HepG2 (cell line): ENCODE measurements around the gene COX4I2. TPM values are rescaled to one million over a fixed set of nuclear protein-coding genes. Genes with fewer than 3 reads are reported as not detected.

Experiments used
- ATAD3A ChIP-seq: sonication (generic); formaldehyde crosslinking; IDR thresholded peaks from 2 replicates; pipeline ENCODE4 v1.4.0; 2020; ENCODE audit warnings: missing genetic modification reagents
- DR1 ChIP-seq: sonication (generic); formaldehyde crosslinking; IDR thresholded peaks from 2 replicates; pipeline ENCODE4 v1.8.0; 2021; ENCODE audit warnings: mild to moderate bottlenecking, missing genetic modification reagents, inconsistent platforms
- ESRRA ChIP-seq: sonication (generic); formaldehyde crosslinking; IDR thresholded peaks from 2 replicates; pipeline ENCODE4 v1.5.1; 2020; ENCODE audit warnings: mild to moderate bottlenecking, low read depth, missing genetic modification reagents
- FOXO1 ChIP-seq: sonication (generic); formaldehyde crosslinking; IDR thresholded peaks from 2 replicates; pipeline ENCODE4 v1.4.0; 2020; ENCODE audit warnings: missing genetic modification reagents
- JUNB ChIP-seq: sonication (generic); formaldehyde crosslinking; IDR thresholded peaks from 2 replicates; pipeline ENCODE4 v1.8.0; 2022; ENCODE audit warnings: missing genetic modification reagents, mild to moderate bottlenecking, borderline replicate concordance
- KAT7 ChIP-seq: IDR thresholded peaks from 2 replicates; pipeline ENCODE4 v1.6.1; 2018; ENCODE audit warnings: borderline replicate concordance, missing compliant biosample characterization
- MTF1 ChIP-seq: sonication (generic); formaldehyde crosslinking; IDR thresholded peaks from 2 replicates; pipeline ENCODE4 v1.5.0; 2020; ENCODE audit warnings: missing genetic modification reagents
- SAFB2 ChIP-seq: sonication (generic); formaldehyde crosslinking; IDR thresholded peaks from 2 replicates; pipeline ENCODE4 v1.5.1; 2020; ENCODE audit warnings: missing genetic modification reagents, low read depth, mild to moderate bottlenecking, borderline replicate concordance
- SIN3B ChIP-seq: fragments of 150-350 bp; IDR thresholded peaks from 2 replicates; pipeline ENCODE4 v1.6.1; 2014; ENCODE audit warnings: low read length
- SP5 ChIP-seq: IDR thresholded peaks from 2 replicates; pipeline ENCODE4 v1.6.1; 2016; ENCODE audit warnings: low read depth, borderline replicate concordance
- U2AF1 ChIP-seq: fragments of 200-400 bp; formaldehyde crosslinking; optimal IDR thresholded peaks from 2 replicates; pipeline ENCODE3; 2017; ENCODE audit warnings: mild to moderate bottlenecking, low read depth, low read length
- ZFP41 ChIP-seq: sonication (generic); formaldehyde crosslinking; IDR thresholded peaks from 2 replicates; pipeline ENCODE4 v1.4.0; 2020; ENCODE audit warnings: mild to moderate bottlenecking, missing genetic modification reagents, borderline replicate concordance
- ZNF549 ChIP-seq: sonication (generic); formaldehyde crosslinking; IDR thresholded peaks from 2 replicates; pipeline ENCODE4 v1.5.0; 2020; ENCODE audit warnings: missing genetic modification reagents
- ZNF703 ChIP-seq: sonication (generic); formaldehyde crosslinking; IDR thresholded peaks from 2 replicates; pipeline ENCODE4 v1.5.1; 2020; ENCODE audit warnings: missing genetic modification reagents, mild to moderate bottlenecking, moderate library complexity, borderline replicate concordance
- ZNF713 ChIP-seq: sonication (generic); formaldehyde crosslinking; IDR thresholded peaks from 2 replicates; pipeline ENCODE4 v1.4.0; 2020; ENCODE audit warnings: mild to moderate bottlenecking, missing genetic modification reagents
- polyA plus RNA-seq, 8 experiments: library from polyadenylated mRNA; depleted of rRNA in 3 of 8; stranded (reverse) in 7 of 8; unstranded in 1 of 8; fragments of >200 nt; fragmentation: Illumina TruSeq in 4 of 8; extraction: Trizol in 4 of 8; gene quantifications; 2 replicates each; pipeline versions ENCODE4 v1.2.1 to v1.2.3, GENCODE V29; 2011 to 2016; ENCODE audit warnings: low read depth in 4 of 8, missing spikeins in 1 of 8, mixed read lengths in 1 of 8; ENCODE audit not compliant: insufficient read depth in 1 of 8
- total RNA-seq, 5 experiments: library from RNA; depleted of rRNA; stranded (reverse); fragments of >200 nt; fragmentation: Illumina TruSeq; extraction: Trizol; gene quantifications; 2 replicates each; pipeline ENCODE4 v1.2.3, GENCODE V29; 2016; ENCODE audit warnings: low read depth in 1 of 5
- TF ChIP-seq, protein P1 (sequence below): sonication (generic); formaldehyde crosslinking; conservative IDR thresholded peaks from 2 replicates; pipeline ENCODE4 v1.5.0; 2020; ENCODE audit warnings: missing genetic modification reagents
- TF ChIP-seq, protein P2 (sequence below): sonication (generic); formaldehyde crosslinking; IDR thresholded peaks from 2 replicates; pipeline ENCODE4 v1.5.0; 2020; ENCODE audit warnings: mild to moderate bottlenecking, missing genetic modification reagents, moderate library complexity
- TF ChIP-seq, protein P3 (sequence below): sonication (generic); formaldehyde crosslinking; IDR thresholded peaks from 2 replicates; pipeline ENCODE4 v1.4.0; 2020; ENCODE audit warnings: missing genetic modification reagents
- TF ChIP-seq, protein P4 (sequence below): sonication (generic); formaldehyde crosslinking; IDR thresholded peaks from 2 replicates; pipeline ENCODE4 v1.8.1; 2023; ENCODE audit warnings: mild to moderate bottlenecking, missing genetic modification reagents, borderline replicate concordance
- TF ChIP-seq, protein P5 (sequence below): sonication (generic); formaldehyde crosslinking; IDR thresholded peaks from 2 replicates; pipeline ENCODE4 v1.4.0; 2020; ENCODE audit warnings: missing genetic modification reagents; ENCODE audit errors: not compliant biosample characterization

The COX4I2 gene
- total and polyA plus RNA-seq, 2 of the 13 experiments (the other 11 are each of a cell fraction or from before 2014, with no cell fraction given): 1.1 TPM; not detected in 1

DNA sequence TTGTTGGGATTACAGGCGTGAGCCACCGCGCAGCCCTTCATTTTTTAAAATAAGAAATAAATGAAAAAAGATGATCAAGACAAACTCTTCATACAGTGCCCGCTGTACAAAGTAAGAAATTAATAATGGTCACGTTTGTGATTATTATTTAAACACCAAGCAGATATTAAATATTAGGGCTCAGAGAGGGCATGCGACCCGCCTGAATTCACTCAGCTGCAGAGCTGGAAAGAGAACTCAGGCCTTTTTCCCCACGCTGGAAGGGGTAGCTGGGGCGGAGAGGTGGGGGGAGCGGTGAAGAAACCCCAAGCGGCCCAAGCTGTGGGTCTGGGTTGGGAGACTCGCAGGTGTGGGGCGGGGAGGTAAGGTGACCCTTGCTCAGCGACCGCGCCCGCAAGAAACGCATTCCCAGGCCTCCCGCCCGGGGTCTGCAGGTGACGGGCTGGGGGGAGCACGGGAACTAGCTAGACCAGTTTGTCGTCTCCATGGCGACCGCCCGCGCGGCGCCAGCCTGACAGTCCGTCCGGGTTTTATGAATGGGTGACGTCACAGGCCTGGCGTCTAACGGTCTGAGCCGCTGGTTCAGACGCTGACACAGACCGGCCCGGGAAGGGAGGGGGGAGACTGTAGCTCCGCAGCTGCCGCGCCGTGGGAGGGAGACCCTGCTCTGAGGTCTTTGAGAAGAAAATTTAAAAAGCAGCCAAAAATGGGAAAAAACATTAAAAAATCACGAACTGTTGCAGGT lies 33.7 kb upstream of the COX4I2 start (continued):
- TF ChIP-seq, protein P1, sequence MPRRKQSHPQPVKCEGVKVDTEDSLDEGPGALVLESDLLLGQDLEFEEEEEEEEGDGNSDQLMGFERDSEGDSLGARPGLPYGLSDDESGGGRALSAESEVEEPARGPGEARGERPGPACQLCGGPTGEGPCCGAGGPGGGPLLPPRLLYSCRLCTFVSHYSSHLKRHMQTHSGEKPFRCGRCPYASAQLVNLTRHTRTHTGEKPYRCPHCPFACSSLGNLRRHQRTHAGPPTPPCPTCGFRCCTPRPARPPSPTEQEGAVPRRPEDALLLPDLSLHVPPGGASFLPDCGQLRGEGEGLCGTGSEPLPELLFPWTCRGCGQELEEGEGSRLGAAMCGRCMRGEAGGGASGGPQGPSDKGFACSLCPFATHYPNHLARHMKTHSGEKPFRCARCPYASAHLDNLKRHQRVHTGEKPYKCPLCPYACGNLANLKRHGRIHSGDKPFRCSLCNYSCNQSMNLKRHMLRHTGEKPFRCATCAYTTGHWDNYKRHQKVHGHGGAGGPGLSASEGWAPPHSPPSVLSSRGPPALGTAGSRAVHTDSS: peak; percentile 87; the same call in 1 of the 2 replicates
- peak; percentile 39; the same call in 1 of the 2 replicates for TF ChIP-seq KAT7
- TF ChIP-seq, protein P2, sequence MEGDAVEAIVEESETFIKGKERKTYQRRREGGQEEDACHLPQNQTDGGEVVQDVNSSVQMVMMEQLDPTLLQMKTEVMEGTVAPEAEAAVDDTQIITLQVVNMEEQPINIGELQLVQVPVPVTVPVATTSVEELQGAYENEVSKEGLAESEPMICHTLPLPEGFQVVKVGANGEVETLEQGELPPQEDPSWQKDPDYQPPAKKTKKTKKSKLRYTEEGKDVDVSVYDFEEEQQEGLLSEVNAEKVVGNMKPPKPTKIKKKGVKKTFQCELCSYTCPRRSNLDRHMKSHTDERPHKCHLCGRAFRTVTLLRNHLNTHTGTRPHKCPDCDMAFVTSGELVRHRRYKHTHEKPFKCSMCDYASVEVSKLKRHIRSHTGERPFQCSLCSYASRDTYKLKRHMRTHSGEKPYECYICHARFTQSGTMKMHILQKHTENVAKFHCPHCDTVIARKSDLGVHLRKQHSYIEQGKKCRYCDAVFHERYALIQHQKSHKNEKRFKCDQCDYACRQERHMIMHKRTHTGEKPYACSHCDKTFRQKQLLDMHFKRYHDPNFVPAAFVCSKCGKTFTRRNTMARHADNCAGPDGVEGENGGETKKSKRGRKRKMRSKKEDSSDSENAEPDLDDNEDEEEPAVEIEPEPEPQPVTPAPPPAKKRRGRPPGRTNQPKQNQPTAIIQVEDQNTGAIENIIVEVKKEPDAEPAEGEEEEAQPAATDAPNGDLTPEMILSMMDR (CRISPR knock-in tag): peak; percentile 49; the same call in 1 of the 2 replicates
- peak; percentile 99 for TF ChIP-seq SP5
- peak; percentile 91 for TF ChIP-seq ESRRA
- no peak for TF ChIP-seq ZNF703 (CRISPR knock-in tag)
- TF ChIP-seq, protein P3, sequence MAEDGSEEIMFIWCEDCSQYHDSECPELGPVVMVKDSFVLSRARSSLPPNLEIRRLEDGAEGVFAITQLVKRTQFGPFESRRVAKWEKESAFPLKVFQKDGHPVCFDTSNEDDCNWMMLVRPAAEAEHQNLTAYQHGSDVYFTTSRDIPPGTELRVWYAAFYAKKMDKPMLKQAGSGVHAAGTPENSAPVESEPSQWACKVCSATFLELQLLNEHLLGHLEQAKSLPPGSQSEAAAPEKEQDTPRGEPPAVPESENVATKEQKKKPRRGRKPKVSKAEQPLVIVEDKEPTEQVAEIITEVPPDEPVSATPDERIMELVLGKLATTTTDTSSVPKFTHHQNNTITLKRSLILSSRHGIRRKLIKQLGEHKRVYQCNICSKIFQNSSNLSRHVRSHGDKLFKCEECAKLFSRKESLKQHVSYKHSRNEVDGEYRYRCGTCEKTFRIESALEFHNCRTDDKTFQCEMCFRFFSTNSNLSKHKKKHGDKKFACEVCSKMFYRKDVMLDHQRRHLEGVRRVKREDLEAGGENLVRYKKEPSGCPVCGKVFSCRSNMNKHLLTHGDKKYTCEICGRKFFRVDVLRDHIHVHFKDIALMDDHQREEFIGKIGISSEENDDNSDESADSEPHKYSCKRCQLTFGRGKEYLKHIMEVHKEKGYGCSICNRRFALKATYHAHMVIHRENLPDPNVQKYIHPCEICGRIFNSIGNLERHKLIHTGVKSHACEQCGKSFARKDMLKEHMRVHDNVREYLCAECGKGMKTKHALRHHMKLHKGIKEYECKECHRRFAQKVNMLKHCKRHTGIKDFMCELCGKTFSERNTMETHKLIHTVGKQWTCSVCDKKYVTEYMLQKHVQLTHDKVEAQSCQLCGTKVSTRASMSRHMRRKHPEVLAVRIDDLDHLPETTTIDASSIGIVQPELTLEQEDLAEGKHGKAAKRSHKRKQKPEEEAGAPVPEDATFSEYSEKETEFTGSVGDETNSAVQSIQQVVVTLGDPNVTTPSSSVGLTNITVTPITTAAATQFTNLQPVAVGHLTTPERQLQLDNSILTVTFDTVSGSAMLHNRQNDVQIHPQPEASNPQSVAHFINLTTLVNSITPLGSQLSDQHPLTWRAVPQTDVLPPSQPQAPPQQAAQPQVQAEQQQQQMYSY (CRISPR knock-in tag): peak; percentile 86
- TF ChIP-seq, protein P4, sequence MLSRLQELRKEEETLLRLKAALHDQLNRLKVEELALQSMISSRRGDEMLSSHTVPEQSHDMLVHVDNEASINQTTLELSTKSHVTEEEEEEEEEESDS (CRISPR knock-in tag): no peak
- peak; percentile 92 for TF ChIP-seq FOXO1 (CRISPR knock-in tag)
- no peak; the same call in 1 of the 2 replicates for TF ChIP-seq ZFP41 (CRISPR knock-in tag)
- peak; percentile 75; the same call in 1 of the 2 replicates for TF ChIP-seq MTF1 (CRISPR knock-in tag)
- 0 out of 2 replicates have a peak, but pooled peaks have one; percentile 11 for TF ChIP-seq SAFB2
- TF ChIP-seq, protein P5, sequence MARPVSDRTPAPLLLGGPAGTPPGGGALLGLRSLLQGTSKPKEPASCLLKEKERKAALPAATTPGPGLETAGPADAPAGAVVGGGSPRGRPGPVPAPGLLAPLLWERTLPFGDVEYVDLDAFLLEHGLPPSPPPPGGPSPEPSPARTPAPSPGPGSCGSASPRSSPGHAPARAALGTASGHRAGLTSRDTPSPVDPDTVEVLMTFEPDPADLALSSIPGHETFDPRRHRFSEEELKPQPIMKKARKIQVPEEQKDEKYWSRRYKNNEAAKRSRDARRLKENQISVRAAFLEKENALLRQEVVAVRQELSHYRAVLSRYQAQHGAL: no peak
- peak; percentile 74 for TF ChIP-seq DR1 (CRISPR knock-in tag)
- TF ChIP-seq U2AF1: peak; percentile 98
- no peak; the same call in 1 of the 2 replicates for TF ChIP-seq JUNB (CRISPR knock-in tag)
- 0 out of 2 replicates have a peak, but pooled peaks have one; percentile 69 for TF ChIP-seq ZNF549 (CRISPR knock-in tag)
- 0 out of 2 replicates have a peak, but pooled peaks have one; percentile 21 for TF ChIP-seq SIN3B
- TF ChIP-seq ATAD3A (CRISPR knock-in tag): no peak
- peak; percentile 98; the same call in 1 of the 2 replicates for TF ChIP-seq ZNF713 (CRISPR knock-in tag)
